GM23338 (cell line): ENCODE data around the gene C14orf180. TPM values are rescaled to one million over a fixed set of nuclear protein-coding genes. Genes with fewer than 3 reads are reported as not detected.

Experiments
- ATAC-seq: fragments of 200-7000 bp; cut with Tn5 transposase; 3 replicates; pipeline ENCODE4 v1.9.1; 2020
- DNase-seq: peaks from one replicate; pipeline ENCODE4 v3.0.0-alpha.2; 2015; ENCODE audit warnings: low spot score
- H2AFZ ChIP-seq: fragments of 200-600 bp; sonication (generic); 2 replicates; pipeline ENCODE4 v1.8.0; 2016; ENCODE audit warnings: antibody characterized with exemption, mild to moderate bottlenecking, moderate library complexity
- H3F3A ChIP-seq: fragments of 200-600 bp; sonication (generic); replicated peaks from 2 replicates; pipeline ENCODE4 v1.8.0; 2017; ENCODE audit warnings: antibody characterized with exemption, mixed run types, low read depth
- H3K27ac ChIP-seq: fragments of 200-600 bp; sonication (generic); 2 replicates; pipeline ENCODE4 v1.6.1; 2016; ENCODE audit warnings: low read depth
- H3K27me3 ChIP-seq: fragments of 200-600 bp; sonication (generic); 2 replicates; pipeline ENCODE4 v1.8.0; 2016; ENCODE audit warnings: mild to moderate bottlenecking, mixed run types, moderate library complexity; ENCODE audit not compliant: insufficient read depth
- H3K36me3 ChIP-seq: fragments of 200-600 bp; sonication (generic); 2 replicates; pipeline ENCODE4 v1.8.0; 2016; ENCODE audit warnings: mild to moderate bottlenecking; ENCODE audit not compliant: insufficient read depth
- H3K4me1 ChIP-seq: fragments of 200-600 bp; sonication (generic); 2 replicates; pipeline ENCODE4 v1.8.0; 2016; ENCODE audit warnings: mild to moderate bottlenecking, moderate library complexity; ENCODE audit not compliant: insufficient read depth
- H3K4me2 ChIP-seq: fragments of 200-600 bp; sonication (generic); 2 replicates; pipeline ENCODE4 v1.7.1; 2017; ENCODE audit warnings: mixed run types
- H3K4me3 ChIP-seq: fragments of 200-600 bp; sonication (generic); 2 replicates; pipeline ENCODE4 v1.6.1; 2016; ENCODE audit warnings: mixed run types
- H3K79me2 ChIP-seq: fragments of 200-600 bp; sonication (generic); replicated peaks from 2 replicates; pipeline ENCODE4 v1.8.0; 2017; ENCODE audit warnings: mild to moderate bottlenecking; ENCODE audit not compliant: insufficient read depth
- H3K9me2 ChIP-seq: fragments of 200-600 bp; sonication (generic); 2 replicates; pipeline ENCODE4 v1.8.0; 2017; ENCODE audit not compliant: insufficient read depth
- H4K20me1 ChIP-seq: fragments of 200-600 bp; sonication (generic); replicated peaks from 2 replicates; pipeline ENCODE4 v1.8.0; 2017; ENCODE audit warnings: mild to moderate bottlenecking; ENCODE audit not compliant: insufficient read depth
- H3K27ac Mint-ChIP-seq: 2 replicates; pipeline ENCODE4 v1.8.0; 2020; ENCODE audit warnings: inconsistent platforms, mild to moderate bottlenecking, moderate library complexity, mixed read lengths
- H3K27me3 Mint-ChIP-seq: 3 replicates; pipeline ENCODE4 v1.8.0; 2022; ENCODE audit warnings: low read depth, mild to moderate bottlenecking, moderate library complexity, mixed read lengths, inconsistent platforms; ENCODE audit not compliant: insufficient read depth, poor library complexity
- H3K36me3 Mint-ChIP-seq: 3 replicates; pipeline ENCODE4 v1.8.0; 2021; ENCODE audit warnings: low read depth, mild to moderate bottlenecking, inconsistent platforms, moderate library complexity, mixed read lengths
- H3K4me1 Mint-ChIP-seq: 3 replicates; pipeline ENCODE4 v1.8.0; 2020; ENCODE audit warnings: mild to moderate bottlenecking, inconsistent platforms, mixed read lengths
- H3K4me3 Mint-ChIP-seq: 3 replicates; pipeline ENCODE4 v1.8.0; 2021; ENCODE audit warnings: moderate library complexity, mild to moderate bottlenecking, inconsistent platforms, mixed read lengths
- H3K9me3 Mint-ChIP-seq: 3 replicates; pipeline ENCODE4 v1.8.0; 2020; ENCODE audit warnings: moderate library complexity, mild to moderate bottlenecking, inconsistent platforms, mixed read lengths
- CREB1 ChIP-seq: fragments of 250-450 bp; sonication (Bioruptor Pico); IDR thresholded peaks from 2 replicates; pipeline ENCODE4 v1.5.0; 2020; ENCODE audit warnings: low read depth, mild to moderate bottlenecking, moderate library complexity
- CTCF ChIP-seq, 2 experiments: fragments of 200-600 bp in 1 of 2; sonication (generic) in 1 of 2; conservative IDR thresholded peaks; 2 replicates each; pipeline versions ENCODE4 v1.5.1 to v1.6.1; 2016 to 2017; ENCODE audit warnings: antibody characterized with exemption in 2 of 2, low read depth in 2 of 2, mild to moderate bottlenecking in 2 of 2, moderate library complexity in 1 of 2
- ETS1 ChIP-seq: IDR thresholded peaks from 2 replicates; pipeline ENCODE4 v1.6.1; 2016; ENCODE audit warnings: antibody characterized with exemption
- EZH2 ChIP-seq: fragments of 200-600 bp; sonication (generic); IDR thresholded peaks from one replicate; pipeline ENCODE4 v1.8.0; 2017; ENCODE audit warnings: antibody characterized with exemption, mild to moderate bottlenecking, low read depth; ENCODE audit not compliant: unreplicated experiment
- EZH2phosphoT487 ChIP-seq: fragments of 200-600 bp; sonication (generic); IDR thresholded peaks from one replicate; pipeline ENCODE4 v1.8.1; 2018; ENCODE audit warnings: antibody characterized with exemption; ENCODE audit not compliant: unreplicated experiment
- JUNB ChIP-seq: IDR thresholded peaks from one replicate; pipeline ENCODE4 v1.6.1; 2016; ENCODE audit warnings: antibody characterized with exemption; ENCODE audit not compliant: unreplicated experiment
- POLR2AphosphoS5 ChIP-seq: IDR thresholded peaks from 2 replicates; pipeline ENCODE4 v1.6.1; 2016; ENCODE audit warnings: antibody characterized with exemption, low read depth
- REST ChIP-seq: IDR thresholded peaks from one replicate; pipeline ENCODE4 v1.6.1; 2018; ENCODE audit warnings: antibody characterized with exemption; ENCODE audit not compliant: unreplicated experiment
- STAT1 ChIP-seq: IDR thresholded peaks from one replicate; pipeline ENCODE4 v1.6.1; 2016; ENCODE audit warnings: antibody characterized with exemption; ENCODE audit not compliant: unreplicated experiment
- polyA plus RNA-seq: library from polyadenylated mRNA; unstranded; fragments of >200 nt; fragmentation: Nextera tagmentation; extraction: Ambion mirVana; gene quantifications from 2 replicates; pipeline ENCODE4 v1.2.1, GENCODE V29; 2016
- total RNA-seq: library from RNA; depleted of rRNA; stranded (reverse); fragments of >200 nt; shearing (Covaris generic); gene quantifications from 2 replicates; pipeline ENCODE4 v1.2.3, GENCODE V29; 2014

C14orf180 gene
- total and polyA plus RNA-seq, 2 experiments from 2014 or later = not detected

DNA sequence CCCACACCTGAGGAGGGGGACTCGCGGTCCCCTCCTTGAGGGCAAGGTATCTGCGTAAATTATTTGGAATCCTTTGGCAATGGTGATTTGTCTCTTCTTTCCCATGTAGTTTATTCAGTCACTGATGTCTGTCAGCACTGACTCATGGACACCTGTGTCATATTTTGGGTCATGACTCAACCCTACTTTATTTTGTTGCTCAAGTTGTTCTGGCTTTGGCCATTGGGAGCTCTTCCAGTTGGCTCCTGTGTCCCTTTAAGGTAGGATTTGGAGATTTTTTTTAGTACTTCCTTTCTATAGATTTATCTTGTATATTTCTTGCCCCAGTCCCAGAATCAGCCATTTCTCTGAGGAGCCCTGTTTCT lies 47.4 kb upstream of the C14orf180 start:
- Histone ChIP-seq H3K4me3 (no peak overlapping the region), H3K4me2 (no peak overlapping the region), H3K27ac (no peak overlapping the region), H2AFZ (no peak overlapping the region), H4K20me1 (no peaks in the 10 kb centered on the region), H3K36me3 (no peaks in the 10 kb centered on the region), H3K79me2 (no peaks in the 10 kb centered on the region), H3K4me1 (no peaks in the 10 kb centered on the region), H3K9me2 (peaks cover 7% of the 10 kb centered on the region; the same call in 1 of the 2 replicates), H3K27me3 (no peaks in the 10 kb centered on the region), H3F3A (no peaks in the 10 kb centered on the region)
- H3K4me3 Mint-ChIP-seq = no peak overlapping the region
- H3K36me3 Mint-ChIP-seq = peaks cover 7% of the 10 kb centered on the region
- TF ChIP-seq CTCF (conservative IDR thresholded peaks at IDR 0.05; ENCODE audit: low read depth in 2 of 2) (no peak), EZH2 (no peak), EZH2phosphoT487 (no peak), REST (no peak)
- no peak for DNase-seq
- no peak for ATAC-seq
- peaks cover 5% of the 10 kb centered on the region for H3K27me3 Mint-ChIP-seq
- no peaks in the 10 kb centered on the region for H3K4me1 Mint-ChIP-seq
- H3K27ac Mint-ChIP-seq = no peak overlapping the region
- peaks cover 19% of the 10 kb centered on the region for H3K9me3 Mint-ChIP-seq

DNA sequence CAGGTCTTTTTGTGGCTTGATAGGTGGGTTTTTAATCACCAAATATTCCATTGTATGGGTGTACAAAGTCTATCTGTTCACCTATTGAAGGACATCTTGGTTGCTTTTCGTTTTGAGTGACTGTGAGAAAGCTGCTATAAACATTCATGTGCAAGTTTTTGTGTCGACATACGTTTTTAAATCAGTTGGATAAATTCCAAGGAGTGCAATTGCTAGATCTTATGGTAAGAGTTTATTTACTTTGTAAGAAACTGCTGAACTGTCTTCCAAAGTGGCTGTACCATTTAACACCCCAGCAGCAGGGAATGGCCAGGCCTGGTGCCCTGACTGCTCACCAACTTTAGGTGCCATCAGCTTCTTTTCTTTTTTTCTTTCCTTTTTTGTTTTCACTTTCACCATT lies 45.5 kb upstream of the C14orf180 start:
- Histone ChIP-seq H3K4me3 (no peak overlapping the region), H3K27me3 (no peaks in the 10 kb centered on the region), H3K79me2 (no peaks in the 10 kb centered on the region), H3K36me3 (no peaks in the 10 kb centered on the region), H2AFZ (no peak overlapping the region), H3K4me2 (no peak overlapping the region), H3F3A (no peaks in the 10 kb centered on the region), H4K20me1 (no peaks in the 10 kb centered on the region), H3K9me2 (peaks cover 7% of the 10 kb centered on the region; the same call in 1 of the 2 replicates), H3K27ac (no peak overlapping the region), H3K4me1 (no peaks in the 10 kb centered on the region)
- Mint-ChIP-seq H3K9me3 (peaks cover 6% of the 10 kb centered on the region; the same call in 2 of the 3 replicates), H3K4me1 (no peaks in the 10 kb centered on the region), H3K27ac (no peak overlapping the region), H3K4me3 (no peak overlapping the region), H3K27me3 (peaks cover 3% of the 10 kb centered on the region), H3K36me3 (no peaks in the 10 kb centered on the region; the same call in 2 of the 3 replicates)
- DNase-seq (no peak), ATAC-seq (no peak)
- TF ChIP-seq EZH2 (no peak), REST (no peak), ETS1 (no peak), EZH2phosphoT487 (no peak), POLR2AphosphoS5 (no peak), CREB1 (CRISPR knock-in tag) (no peak), STAT1 (no peak), JUNB (no peak)
